HG02870 (cell line): ENCODE data around the gene ATP1B1.

Source experiments
- ATAC-seq: cut with Tn5 transposase; IDR thresholded peaks from one replicate; pipeline ENCODE4 v1.9.1; 2021; ENCODE audit warnings: mild to moderate bottlenecking, moderate library complexity; ENCODE audit not compliant: unreplicated experiment

The ATP1B1 gene

GRCh38 chr1:169106095-169106920, at the start of gene ATP1B1:
Gene ATP1B1, plus strand, starts transcription at chr1:169106690. Its CDS starts 140 bp downstream, at chr1:169106830.
- ATAC-seq, result peak; percentile 89

DNA sequence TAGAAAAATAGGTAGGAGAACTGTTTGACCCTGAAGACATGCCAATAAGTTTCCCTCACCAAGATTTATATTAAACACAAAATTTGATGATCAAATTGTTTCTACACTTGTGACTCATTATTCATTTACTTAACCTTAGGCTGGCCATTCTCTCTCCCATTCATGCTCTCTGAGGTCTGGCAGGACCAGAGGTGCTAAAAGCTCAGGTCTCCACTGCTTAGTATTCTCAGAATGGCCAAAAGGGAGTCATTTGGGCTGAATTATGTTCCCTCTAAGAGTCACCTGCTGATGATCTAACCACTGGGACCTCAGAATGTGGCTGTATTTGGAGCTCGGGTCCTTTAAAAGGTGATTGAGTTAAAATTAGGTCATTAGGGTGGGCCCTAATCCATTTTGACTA, 47.1 kb upstream of the ATP1B1 start:
- no peak for ATAC-seq

GRCh38 chr1:169060043-169060722, 46.3 kb upstream of the ATP1B1 start:
- ATAC-seq, result no peak

GRCh38 chr1:169060919-169061639, 45.4 kb upstream of the ATP1B1 start:
- no peak for ATAC-seq

DNA sequence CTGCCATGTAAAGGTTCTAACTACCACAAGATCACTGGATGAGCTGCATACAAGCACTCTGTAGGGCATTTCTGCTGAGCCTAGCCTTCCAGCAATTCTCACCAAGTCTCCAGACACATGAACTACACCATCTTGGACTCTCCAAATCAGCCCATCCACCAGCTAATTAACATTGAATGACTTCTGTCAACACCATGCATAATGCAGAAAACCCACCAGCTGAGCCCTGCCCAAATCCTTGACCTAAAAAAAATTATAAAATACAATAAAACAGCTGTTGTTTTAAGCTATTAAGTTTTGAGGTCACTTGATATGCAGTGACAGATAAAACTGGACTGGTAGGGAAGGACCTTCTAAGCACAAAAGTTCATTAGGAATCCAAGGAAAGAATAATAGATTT, 44.3 kb upstream of the ATP1B1 start:
- no peak for ATAC-seq

DNA sequence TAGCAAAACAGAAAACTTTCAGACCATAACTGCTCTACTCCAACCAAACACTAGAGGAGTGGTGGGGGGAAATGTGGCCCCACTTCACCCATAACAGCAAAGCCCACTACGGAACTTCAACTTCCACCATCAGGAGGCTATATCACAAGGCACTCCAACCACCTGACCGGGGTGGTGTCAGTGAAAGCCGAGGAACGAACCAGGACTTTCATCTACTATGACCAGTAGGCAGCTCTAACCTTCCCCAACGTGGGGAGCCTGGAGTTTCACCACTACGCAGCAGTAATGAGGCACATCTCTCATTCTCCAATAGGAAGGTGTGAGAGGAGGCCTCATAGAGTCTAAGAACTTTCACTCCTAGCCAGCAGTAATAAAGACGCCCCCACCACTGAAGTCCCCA, 42.4 kb upstream of the ATP1B1 start:
- ATAC-seq, result no peak

DNA sequence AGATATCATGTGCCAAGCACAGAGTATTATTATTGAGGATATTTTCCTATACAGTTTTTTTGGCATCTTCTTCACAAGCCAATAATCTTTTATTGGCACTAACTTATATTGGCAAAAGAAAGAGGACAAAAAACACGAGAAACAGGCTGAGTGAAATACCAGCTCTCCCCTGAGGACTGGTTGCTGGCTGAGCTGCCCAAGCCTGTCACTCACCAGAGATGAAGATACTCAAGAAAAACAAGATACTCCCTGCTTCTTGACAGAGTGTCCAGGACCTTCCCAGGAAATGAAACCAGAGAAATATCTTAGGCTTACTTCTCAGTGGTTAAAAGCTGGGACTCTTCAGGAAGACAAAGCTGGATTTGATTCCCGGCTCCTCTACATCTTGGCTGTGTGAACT, 35.9 kb upstream of the ATP1B1 start:
- no peak for ATAC-seq

GRCh38 chr1:169070958-169071357, 35.5 kb upstream of the ATP1B1 start:
- no peak for ATAC-seq

DNA sequence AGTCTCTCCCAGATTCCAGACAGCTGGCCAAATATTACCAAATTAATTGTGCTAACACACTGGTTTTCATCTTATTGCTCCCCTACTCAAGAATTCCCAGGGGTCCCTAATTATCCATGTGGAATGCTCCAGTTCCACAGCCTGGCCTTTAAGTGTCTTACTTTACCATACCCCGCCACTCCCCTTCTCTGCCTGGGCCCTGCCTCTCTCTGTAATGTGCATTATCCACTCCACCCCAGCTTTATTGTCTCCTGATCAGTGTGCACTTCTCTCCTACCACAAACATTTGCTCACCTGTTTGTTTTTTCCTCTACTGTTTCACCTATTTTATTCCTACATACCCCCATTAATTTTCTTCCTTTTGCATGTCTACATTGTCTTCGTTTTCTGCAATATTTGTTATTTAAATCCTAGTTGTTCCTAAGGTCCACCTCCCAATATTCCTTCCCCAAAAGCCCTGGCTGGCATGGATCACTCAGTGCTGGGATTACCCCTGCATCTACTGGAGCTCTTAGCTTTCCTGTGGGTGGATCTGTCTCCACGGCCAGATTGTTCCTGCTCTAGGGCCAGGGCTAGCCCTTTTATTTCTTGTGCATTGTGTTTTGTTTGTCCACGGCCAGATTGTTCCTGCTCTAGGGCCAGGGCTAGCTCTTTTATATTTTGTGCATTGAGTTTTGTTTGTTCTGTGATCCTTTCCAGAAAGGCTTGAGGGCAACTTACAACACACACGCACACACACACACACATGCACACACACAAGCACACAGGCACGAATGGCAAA, 33.4 kb upstream of the ATP1B1 start:
- ATAC-seq, result no peak

GRCh38 chr1:169078163-169078883, 28.2 kb upstream of the ATP1B1 start:
- ATAC-seq, result no peak

- ATAC-seq, result no peak
These were observed 24.9 kb upstream of the ATP1B1 start for GRCh38 chr1:169081503-169082123.

DNA sequence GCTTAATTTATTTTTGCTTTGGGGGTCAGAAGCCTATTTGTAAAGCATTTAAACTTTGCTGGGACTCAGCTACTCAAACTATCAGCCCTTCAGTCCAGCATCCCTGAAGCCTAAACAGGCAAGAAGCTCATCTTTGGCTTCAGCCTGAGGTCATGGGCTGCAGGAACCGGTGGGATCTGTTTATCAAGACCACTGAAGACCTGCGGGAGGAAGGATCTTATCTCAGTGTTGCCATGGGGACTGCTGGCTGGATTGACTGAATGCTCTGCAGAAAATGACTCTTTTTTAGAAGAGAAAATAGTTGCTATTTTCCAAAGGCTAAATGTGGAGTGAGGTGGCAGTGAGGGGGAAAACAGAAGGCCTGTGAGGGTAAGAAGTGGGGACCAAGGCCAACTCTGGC, 20.6 kb upstream of the ATP1B1 start:
- ATAC-seq, result no peak

- ATAC-seq, result no peak
These were observed 19.7 kb upstream of the ATP1B1 start for GRCh38 chr1:169086603-169087455.

- no peak for ATAC-seq
These were observed 18.6 kb upstream of the ATP1B1 start for GRCh38 chr1:169087876-169088275.

DNA sequence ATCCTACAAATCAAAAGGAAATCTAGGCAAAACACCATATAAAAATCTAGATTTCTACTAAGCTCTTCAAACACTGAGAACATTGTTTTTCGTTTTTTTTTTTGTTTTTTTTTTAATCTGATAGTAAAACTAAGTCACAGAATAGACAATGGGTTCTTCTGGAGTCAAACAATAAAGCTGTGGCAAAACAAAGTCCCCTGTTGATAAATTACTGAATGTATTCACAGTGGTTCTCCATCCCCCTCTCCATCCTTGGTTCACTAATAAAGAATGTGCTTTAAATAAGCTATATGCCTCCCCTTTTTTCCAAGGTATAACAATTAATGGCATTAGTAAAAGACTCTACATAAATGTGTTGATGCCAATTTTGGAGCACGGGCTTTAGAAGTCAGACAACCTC, 16.7 kb upstream of the ATP1B1 start:
- ATAC-seq, result no peak

DNA sequence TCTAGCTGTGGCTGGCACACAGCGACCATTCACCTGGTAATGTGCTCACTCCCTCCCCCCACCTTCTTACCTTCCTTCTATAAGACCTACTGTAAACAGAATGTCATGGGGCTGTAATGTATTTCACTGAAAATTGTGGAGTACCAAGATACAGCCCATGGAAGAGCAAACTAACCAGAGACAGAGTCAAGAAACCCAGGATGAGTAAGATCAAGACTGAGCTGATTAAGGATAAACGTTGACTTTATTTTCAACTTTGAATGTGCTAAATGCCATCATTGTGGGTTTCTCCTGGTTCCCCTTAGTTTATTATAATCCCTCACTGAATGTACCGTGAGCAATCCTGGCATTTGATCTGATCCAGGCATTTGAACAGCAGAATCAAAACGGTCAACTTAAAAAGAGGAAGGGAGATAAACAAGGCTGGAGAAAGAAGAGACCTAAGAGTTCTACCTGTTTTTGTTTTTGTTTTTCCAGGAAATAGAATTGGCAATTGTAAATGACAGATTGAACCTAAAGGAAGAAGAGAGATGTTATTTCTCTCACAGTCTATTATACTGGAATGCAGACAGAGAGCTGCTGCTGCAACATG, 16.1 kb upstream of the ATP1B1 start:
- no peak for ATAC-seq

- peak; percentile 54 for ATAC-seq
These were observed 15.6 kb upstream of the ATP1B1 start for GRCh38 chr1:169090900-169091311.

- ATAC-seq, result peak; percentile 79
These were observed 15.0 kb upstream of the ATP1B1 start for GRCh38 chr1:169091480-169091941.
